Endodermal cell (in vitro differentiated cells): ENCODE measurements around the gene EIF3B. TPM values are rescaled to one million over a fixed set of nuclear protein-coding genes. Genes with fewer than 3 reads are reported as not detected.

Source experiments
- DNase-seq: peaks from one replicate; pipeline ENCODE4 v3.0.0-alpha.2; 2017
- H3K27ac ChIP-seq: 2 replicates; pipeline ENCODE4 v1.5.1; 2013; ENCODE audit warnings: mild to moderate bottlenecking, low read depth, low read length, moderate library complexity
- H3K27me3 ChIP-seq: 2 replicates; pipeline ENCODE4 v1.6.1; 2013; ENCODE audit warnings: mild to moderate bottlenecking, low read length, moderate library complexity; ENCODE audit not compliant: insufficient read depth, control insufficient read depth, poor library complexity, severe bottlenecking
- H3K36me3 ChIP-seq: 2 replicates; pipeline ENCODE4 v1.7.0; 2013; ENCODE audit warnings: mild to moderate bottlenecking, low read length, moderate library complexity; ENCODE audit not compliant: control insufficient read depth, insufficient read depth
- H3K4me1 ChIP-seq: one replicate; pipeline ENCODE4 v1.7.0; 2013; ENCODE audit warnings: low read length; ENCODE audit not compliant: control insufficient read depth, insufficient read depth
- H3K4me3 ChIP-seq: 2 replicates; pipeline ENCODE4 v1.5.1; 2013; ENCODE audit warnings: mild to moderate bottlenecking, low read length, moderate library complexity
- H3K9ac ChIP-seq: 2 replicates; pipeline ENCODE4 v1.6.1; 2013; ENCODE audit warnings: mild to moderate bottlenecking, low read length, moderate library complexity; ENCODE audit not compliant: poor library complexity, severe bottlenecking; ENCODE audit errors: extremely low read depth
- H3K9me3 ChIP-seq: 2 replicates; pipeline ENCODE4 v1.6.1; 2013; ENCODE audit warnings: mild to moderate bottlenecking, low read length, moderate library complexity; ENCODE audit not compliant: control insufficient read depth
- H3K27ac Mint-ChIP-seq: 2 replicates; pipeline ENCODE4 v1.8.0; 2020; ENCODE audit warnings: mixed read lengths
- H3K27me3 Mint-ChIP-seq: 2 replicates; pipeline ENCODE4 v1.8.0; 2021; ENCODE audit warnings: mild to moderate bottlenecking, mixed read lengths; ENCODE audit not compliant: insufficient read depth
- H3K36me3 Mint-ChIP-seq: 2 replicates; pipeline ENCODE4 v1.8.0; 2020; ENCODE audit warnings: low read depth, mixed read lengths
- H3K4me1 Mint-ChIP-seq: 2 replicates; pipeline ENCODE4 v1.8.0; 2020; ENCODE audit warnings: mixed read lengths
- H3K4me3 Mint-ChIP-seq: 2 replicates; pipeline ENCODE4 v1.8.0; 2020; ENCODE audit warnings: mild to moderate bottlenecking, moderate library complexity, mixed read lengths
- H3K9me3 Mint-ChIP-seq: 2 replicates; pipeline ENCODE4 v1.8.0; 2020; ENCODE audit warnings: mild to moderate bottlenecking, mixed read lengths
- CTCF ChIP-seq: fragments of 200-600 bp; sonication (generic); conservative IDR thresholded peaks from 2 replicates; pipeline ENCODE4 v1.5.0; 2021; ENCODE audit warnings: antibody characterized with exemption, mild to moderate bottlenecking
- WGBS, 2 experiments: methylation state at CpG; one replicate each; pipeline versions ENCODE4 v1.1.5 to v1.1.7; 2013; ENCODE audit warnings: missing lambda C conversion rate in 2 of 2, mixed read lengths in 1 of 2; ENCODE audit not compliant: insufficient coverage in 1 of 2, insufficient read length in 1 of 2; 5-methylcytosine and 5-hydroxymethylcytosine counted together
- total RNA-seq, 2 donors: library from RNA; stranded (reverse); fragmentation: NEBNext Ultra II Directional in 1 of 2; extraction: Animal tissue kit (Norgen Biotek cat#: 25700) in 1 of 2; gene quantifications; 2 replicates in 1 of 2; 3 replicates in 1 of 2; pipeline ENCODE4 v1.2.1, GENCODE V29; 2021

EIF3B gene
- total RNA-seq, 2 donors from 2014 or later, result 172 to 220 TPM

- Mint-ChIP-seq H3K27ac (no peak overlapping the region), H3K9me3 (no peaks in the 10 kb centered on the region), H3K4me3 (no peak overlapping the region), H3K4me1 (no peaks in the 10 kb centered on the region), H3K36me3 (peaks cover 88% of the 10 kb centered on the region), H3K27me3 (no peaks in the 10 kb centered on the region)
- no peak overlapping the region for H3K9ac ChIP-seq
- no peak overlapping the region for H3K4me3 ChIP-seq
- DNase-seq, result no peak
- H3K4me1 ChIP-seq, result no peaks in the 10 kb centered on the region
- peaks cover 93% of the 10 kb centered on the region for H3K36me3 ChIP-seq
- H3K9me3 ChIP-seq, result no peaks in the 10 kb centered on the region
- no peak overlapping the region for H3K27ac ChIP-seq
- H3K27me3 ChIP-seq, result no peaks in the 10 kb centered on the region
- TF ChIP-seq CTCF, result no peak
- 95 to 96% methylated on average over 5 to 7 of the region's 7 CpGs for WGBS, 2 experiments
These were observed 19.0 kb downstream of the EIF3B start for GRCh38 chr7:2373646-2374045.

- Mint-ChIP-seq H3K4me3 (no peak overlapping the region), H3K27me3 (no peaks in the 10 kb centered on the region), H3K4me1 (no peaks in the 10 kb centered on the region), H3K9me3 (no peaks in the 10 kb centered on the region), H3K27ac (no peak overlapping the region), H3K36me3 (peaks cover 88% of the 10 kb centered on the region)
- Histone ChIP-seq H3K4me1 (no peaks in the 10 kb centered on the region), H3K9ac (no peak overlapping the region), H3K36me3 (peaks cover 93% of the 10 kb centered on the region), H3K27me3 (no peaks in the 10 kb centered on the region), H3K4me3 (no peak overlapping the region), H3K9me3 (no peaks in the 10 kb centered on the region), H3K27ac (no peak overlapping the region)
- 93 to 97% methylated on average over 10 to 18 of the region's 18 CpGs for WGBS, 2 experiments
- no peak for TF ChIP-seq CTCF
- DNase-seq, result no peak
These were observed 19.8 kb downstream of the EIF3B start for GRCh38 chr7:2374401-2374800.

GRCh38 chr7:2374830-2375728, 20.5 kb downstream of the EIF3B start:
- Histone ChIP-seq H3K9me3 (no peaks in the 10 kb centered on the region), H3K36me3 (peaks cover 90% of the 10 kb centered on the region), H3K27ac (no peak overlapping the region), H3K4me3 (no peak overlapping the region), H3K9ac (no peak overlapping the region), H3K27me3 (no peaks in the 10 kb centered on the region), H3K4me1 (no peaks in the 10 kb centered on the region)
- no peak overlapping the region for H3K4me3 Mint-ChIP-seq
- WGBS, 2 experiments, result 95% methylated on average over 23 to 26 of the region's 26 CpGs
- H3K9me3 Mint-ChIP-seq, result no peaks in the 10 kb centered on the region
- peak overlapping the region; percentile 20 for H3K27ac Mint-ChIP-seq
- H3K27me3 Mint-ChIP-seq, result no peaks in the 10 kb centered on the region
- TF ChIP-seq CTCF, result no peak
- H3K4me1 Mint-ChIP-seq, result no peaks in the 10 kb centered on the region
- no peak for DNase-seq
- H3K36me3 Mint-ChIP-seq, result peaks cover 88% of the 10 kb centered on the region
